Lower lobe of right lung (tissue), 2 donors: ENCODE results near the gene NOSTRIN. TPM values are rescaled to one million over a fixed set of nuclear protein-coding genes. Genes with fewer than 3 reads are reported as not detected.

Experiments used
- ATAC-seq, 2 donors: fragments of 200-7000 bp; cut with Tn5 transposase; one replicate each; pipeline ENCODE4 v1.9.1; 2020 to 2022; ENCODE audit warnings: mild to moderate bottlenecking in 2 of 2, moderate library complexity in 2 of 2
- DNase-seq: peaks from one replicate; pipeline ENCODE4 v3.0.0-alpha.2; 2020
- H3K27ac ChIP-seq: fragments of 200-600 bp; one replicate; pipeline ENCODE4 v1.8.0; 2022
- H3K27me3 ChIP-seq: fragments of 200-600 bp; one replicate; pipeline ENCODE4 v1.8.0; 2022; ENCODE audit warnings: low read depth
- H3K36me3 ChIP-seq: fragments of 200-600 bp; one replicate; pipeline ENCODE4 v1.8.0; 2022; ENCODE audit warnings: mild to moderate bottlenecking
- H3K4me1 ChIP-seq: fragments of 200-600 bp; one replicate; pipeline ENCODE4 v1.8.0; 2022
- H3K4me3 ChIP-seq: fragments of 200-600 bp; one replicate; pipeline ENCODE4 v1.8.0; 2022; ENCODE audit warnings: mild to moderate bottlenecking
- H3K9me3 ChIP-seq: fragments of 200-600 bp; one replicate; pipeline ENCODE4 v1.8.0; 2022
- intact Hi-C: fragments of 100-400 bp; cut with DNase I; formaldehyde crosslinking; loops from one replicate; pipeline ENCODE4 v1.11.0; 2022
- total RNA-seq: library from RNA; stranded (reverse); fragmentation: NEBNext Ultra II Directional; extraction: Animal tissue kit (Norgen Biotek cat#: 25700); gene quantifications from one replicate; pipeline ENCODE4 v1.2.1, GENCODE V29; 2021
- TF ChIP-seq, protein P1 (sequence below): fragments of 200-600 bp; IDR thresholded peaks from one replicate; pipeline ENCODE4 v1.8.0; 2022; ENCODE audit warnings: antibody characterized with exemption, mild to moderate bottlenecking
- donor health status: DM: no; HTN: yes; CAD: no; lungs with severe emphysema.

The NOSTRIN gene
- total RNA-seq, 1 donor from 2014 or later, result 45.2 TPM

GRCh38 chr2:168773128-168773527, 29.3 kb upstream of the NOSTRIN start:
- no peak overlapping the region for H3K27ac ChIP-seq
- no peaks in the 10 kb centered on the region for H3K27me3 ChIP-seq
- no peak overlapping the region for H3K4me3 ChIP-seq
- DNase-seq (no peak), ATAC-seq (no peak)
- TF ChIP-seq, protein P1, sequence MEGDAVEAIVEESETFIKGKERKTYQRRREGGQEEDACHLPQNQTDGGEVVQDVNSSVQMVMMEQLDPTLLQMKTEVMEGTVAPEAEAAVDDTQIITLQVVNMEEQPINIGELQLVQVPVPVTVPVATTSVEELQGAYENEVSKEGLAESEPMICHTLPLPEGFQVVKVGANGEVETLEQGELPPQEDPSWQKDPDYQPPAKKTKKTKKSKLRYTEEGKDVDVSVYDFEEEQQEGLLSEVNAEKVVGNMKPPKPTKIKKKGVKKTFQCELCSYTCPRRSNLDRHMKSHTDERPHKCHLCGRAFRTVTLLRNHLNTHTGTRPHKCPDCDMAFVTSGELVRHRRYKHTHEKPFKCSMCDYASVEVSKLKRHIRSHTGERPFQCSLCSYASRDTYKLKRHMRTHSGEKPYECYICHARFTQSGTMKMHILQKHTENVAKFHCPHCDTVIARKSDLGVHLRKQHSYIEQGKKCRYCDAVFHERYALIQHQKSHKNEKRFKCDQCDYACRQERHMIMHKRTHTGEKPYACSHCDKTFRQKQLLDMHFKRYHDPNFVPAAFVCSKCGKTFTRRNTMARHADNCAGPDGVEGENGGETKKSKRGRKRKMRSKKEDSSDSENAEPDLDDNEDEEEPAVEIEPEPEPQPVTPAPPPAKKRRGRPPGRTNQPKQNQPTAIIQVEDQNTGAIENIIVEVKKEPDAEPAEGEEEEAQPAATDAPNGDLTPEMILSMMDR, result no peak
- peaks cover 4% of the 10 kb centered on the region for H3K4me1 ChIP-seq
- no peaks in the 10 kb centered on the region for H3K9me3 ChIP-seq
- intact Hi-C loops, result loop anchor here (10.0 kb wide), 1 partner anchor 152 kb away; no protein-coding TSS in a partner anchor
- no peaks in the 10 kb centered on the region for H3K36me3 ChIP-seq

DNA sequence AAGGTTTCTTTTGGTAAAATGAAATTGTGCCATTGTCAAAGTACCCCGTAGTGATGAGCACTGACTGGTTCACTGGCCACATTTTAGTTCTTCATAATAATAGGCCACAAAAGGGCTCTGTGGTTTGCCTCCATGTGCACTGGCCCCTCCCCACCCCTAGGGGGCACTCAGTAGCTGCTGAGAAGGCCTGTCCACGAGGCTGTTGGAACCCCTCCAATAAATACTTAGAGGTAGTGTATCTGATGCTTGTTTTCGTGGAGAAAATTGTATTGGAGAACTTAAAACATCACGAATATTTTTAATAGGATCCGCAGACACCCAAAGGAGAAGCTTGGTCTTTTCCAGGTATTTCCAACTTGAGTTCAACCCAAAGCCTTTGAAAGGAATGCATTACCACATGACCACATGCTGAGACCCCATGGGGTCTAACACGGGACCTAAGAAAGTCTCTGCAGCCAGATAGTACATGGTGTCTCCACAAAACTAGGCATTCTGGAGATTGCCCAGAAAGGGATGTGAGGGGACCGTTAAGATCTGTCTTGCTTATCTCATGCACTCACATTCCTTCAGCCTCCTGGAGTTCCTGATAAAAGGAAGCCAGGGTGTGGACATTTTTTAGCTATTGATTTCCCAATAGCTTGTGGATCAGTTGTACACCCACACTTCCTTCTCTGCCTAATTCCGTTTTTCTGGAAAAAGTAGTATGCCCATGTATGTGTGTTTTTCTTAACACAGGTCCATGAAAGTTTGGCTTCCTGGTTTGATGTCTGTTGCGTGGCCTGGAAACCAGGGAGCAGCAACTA, 28.5 kb upstream of the NOSTRIN start:
- ATAC-seq (peak; percentile 84 to 93), DNase-seq (peak; percentile 56)

GRCh38 chr2:168775837-168776236, 26.6 kb upstream of the NOSTRIN start:
- no peaks in the 10 kb centered on the region for H3K27me3 ChIP-seq
- no peaks in the 10 kb centered on the region for H3K9me3 ChIP-seq
- H3K4me1 ChIP-seq, result peaks cover 10% of the 10 kb centered on the region
- H3K4me3 ChIP-seq, result no peak overlapping the region
- DNase-seq (no peak), ATAC-seq (no peak)
- intact Hi-C loops, result loop anchor here (10.0 kb wide), 1 partner anchor 149 kb away; no protein-coding TSS in a partner anchor
- TF ChIP-seq, protein P1, result no peak
- no peak overlapping the region for H3K27ac ChIP-seq
- no peaks in the 10 kb centered on the region for H3K36me3 ChIP-seq

More for the DNA sequence above, 28.5 kb upstream of the NOSTRIN start:
- intact Hi-C loops, result loop anchor here (10.0 kb wide), 1 partner anchor 151 kb away; no protein-coding TSS in a partner anchor
- Histone ChIP-seq H3K27me3 (no peaks in the 10 kb centered on the region), H3K4me1 (peaks cover 4% of the 10 kb centered on the region), H3K27ac (no peak overlapping the region), H3K4me3 (no peak overlapping the region), H3K36me3 (no peaks in the 10 kb centered on the region), H3K9me3 (no peaks in the 10 kb centered on the region)
- TF ChIP-seq, protein P1, result peak; percentile 83

DNA sequence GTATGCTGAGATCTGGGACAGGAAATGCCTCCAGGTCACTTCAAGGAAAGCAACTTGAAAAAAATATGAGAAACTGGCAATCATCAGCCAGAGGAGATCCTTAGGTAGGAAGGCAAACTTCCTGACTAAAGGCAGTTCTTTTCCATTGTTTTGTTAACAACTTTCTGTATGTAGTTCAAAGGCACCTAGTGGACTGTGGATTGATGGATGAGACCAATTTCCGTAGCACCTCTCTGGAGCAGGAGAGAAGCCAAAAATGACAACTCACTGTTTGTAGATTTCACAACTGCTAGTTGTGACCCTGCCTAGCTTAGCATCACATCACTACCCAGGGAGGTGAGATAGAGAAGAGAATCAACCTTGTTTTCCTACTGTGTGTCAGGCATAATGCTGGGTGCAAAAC, 21.8 kb upstream of the NOSTRIN start:
- Histone ChIP-seq H3K27me3 (no peaks in the 10 kb centered on the region), H3K36me3 (no peaks in the 10 kb centered on the region), H3K27ac (no peak overlapping the region), H3K4me3 (no peak overlapping the region), H3K9me3 (no peaks in the 10 kb centered on the region), H3K4me1 (peaks cover 15% of the 10 kb centered on the region)
- TF ChIP-seq, protein P1, result no peak
- intact Hi-C loops, result no loop called here
- DNase-seq (no peak), ATAC-seq (no peak)

GRCh38 chr2:168781191-168781817, 21.1 kb upstream of the NOSTRIN start:
- ATAC-seq, result no peak
- no peaks in the 10 kb centered on the region for H3K36me3 ChIP-seq
- no peaks in the 10 kb centered on the region for H3K9me3 ChIP-seq
- H3K27me3 ChIP-seq, result no peaks in the 10 kb centered on the region
- H3K4me3 ChIP-seq, result no peak overlapping the region
- TF ChIP-seq, protein P1, result no peak
- no peak for DNase-seq
- intact Hi-C loops, result no loop called here
- H3K27ac ChIP-seq, result no peak overlapping the region
- peaks cover 15% of the 10 kb centered on the region for H3K4me1 ChIP-seq
